GM18511 (cell line): Measurements from ENCODE around the gene TRAIP.
"Not testable (repeated sequence)": the region's sequence is repeated elsewhere in the genome, so short reads cannot be mapped to it uniquely, and the experiment has no call there.

Experiments used
- ATAC-seq: cut with Tn5 transposase; IDR thresholded peaks from one replicate; pipeline ENCODE4 v1.9.1; 2021; ENCODE audit warnings: mild to moderate bottlenecking, moderate library complexity; ENCODE audit not compliant: unreplicated experiment

TRAIP gene, protein sequence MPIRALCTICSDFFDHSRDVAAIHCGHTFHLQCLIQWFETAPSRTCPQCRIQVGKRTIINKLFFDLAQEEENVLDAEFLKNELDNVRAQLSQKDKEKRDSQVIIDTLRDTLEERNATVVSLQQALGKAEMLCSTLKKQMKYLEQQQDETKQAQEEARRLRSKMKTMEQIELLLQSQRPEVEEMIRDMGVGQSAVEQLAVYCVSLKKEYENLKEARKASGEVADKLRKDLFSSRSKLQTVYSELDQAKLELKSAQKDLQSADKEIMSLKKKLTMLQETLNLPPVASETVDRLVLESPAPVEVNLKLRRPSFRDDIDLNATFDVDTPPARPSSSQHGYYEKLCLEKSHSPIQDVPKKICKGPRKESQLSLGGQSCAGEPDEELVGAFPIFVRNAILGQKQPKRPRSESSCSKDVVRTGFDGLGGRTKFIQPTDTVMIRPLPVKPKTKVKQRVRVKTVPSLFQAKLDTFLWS

GRCh38 chr3:49856181-49857005 lies at the start of gene TRAIP:
Gene TRAIP (minus strand): TSS chr3:49856564. CDS start chr3:49856453, 111 bp downstream.
- peak; percentile 99 for ATAC-seq

DNA sequence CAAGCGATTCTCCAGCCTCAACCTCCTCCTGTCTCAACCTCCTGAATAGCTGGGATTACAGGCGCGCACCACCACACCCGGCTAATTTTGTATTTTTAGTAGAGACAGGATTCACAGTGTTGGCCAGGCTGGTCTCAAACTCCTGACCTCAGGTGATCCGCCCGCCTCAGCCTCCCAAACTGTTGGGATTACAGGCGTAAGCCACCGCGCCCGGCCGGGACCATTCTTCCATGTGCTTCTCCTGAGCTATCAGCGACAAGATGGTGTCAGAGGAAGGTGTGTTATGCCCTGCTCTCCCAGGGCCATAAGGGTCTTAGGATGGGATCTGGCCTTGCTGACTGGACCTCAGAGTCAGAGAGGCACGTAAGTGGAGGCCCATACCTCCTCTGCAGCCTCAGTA lies 48.1 kb upstream of the TRAIP start:
- ATAC-seq = not testable (repeated sequence)

- peak; percentile 77 for ATAC-seq
Measured at GRCh38 chr3:49903451-49904424, 47.4 kb upstream of the TRAIP start, which contains the start of gene MST1R. Gene MST1R (minus strand): TSS chr3:49903873. CDS start chr3:49903609, 264 bp downstream.

- ATAC-seq = no peak
Measured at GRCh38 chr3:49902511-49903345, 46.4 kb upstream of the TRAIP start.

- ATAC-seq = no peak
Measured at GRCh38 chr3:49901366-49902339, 45.3 kb upstream of the TRAIP start.

DNA sequence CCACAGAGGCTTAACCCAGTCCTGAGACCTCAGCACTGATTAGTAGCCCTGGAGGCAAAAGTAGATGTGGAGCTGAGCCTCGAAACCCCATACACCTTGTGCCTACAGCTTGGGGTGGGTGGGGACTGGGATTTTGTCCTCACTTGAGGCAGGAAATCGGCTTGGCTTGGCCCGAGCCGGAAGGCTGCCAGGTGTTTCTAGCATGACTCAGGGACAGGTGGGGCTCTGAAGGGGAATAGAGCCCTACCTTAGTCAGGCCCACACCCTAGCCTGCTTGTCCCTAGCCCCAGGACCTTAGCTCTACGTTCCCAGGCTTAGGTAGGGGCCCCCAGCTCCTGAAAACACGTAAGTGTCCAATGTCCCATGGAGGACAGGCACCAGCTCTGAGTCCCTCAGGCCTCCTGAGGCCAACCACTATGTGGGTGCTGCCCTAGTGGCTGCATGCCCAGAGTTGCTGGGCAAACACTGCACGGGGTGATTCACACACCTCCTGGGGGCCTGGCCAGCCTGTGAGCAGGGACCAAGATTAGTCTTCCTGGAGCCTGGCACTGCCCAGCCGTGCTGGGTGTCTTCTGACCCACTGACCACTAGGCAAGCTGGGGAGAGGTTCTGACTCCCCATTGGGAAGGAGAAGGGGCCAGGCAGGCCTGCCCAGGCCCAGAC lies 44.3 kb upstream of the TRAIP start:
- ATAC-seq = no peak

DNA sequence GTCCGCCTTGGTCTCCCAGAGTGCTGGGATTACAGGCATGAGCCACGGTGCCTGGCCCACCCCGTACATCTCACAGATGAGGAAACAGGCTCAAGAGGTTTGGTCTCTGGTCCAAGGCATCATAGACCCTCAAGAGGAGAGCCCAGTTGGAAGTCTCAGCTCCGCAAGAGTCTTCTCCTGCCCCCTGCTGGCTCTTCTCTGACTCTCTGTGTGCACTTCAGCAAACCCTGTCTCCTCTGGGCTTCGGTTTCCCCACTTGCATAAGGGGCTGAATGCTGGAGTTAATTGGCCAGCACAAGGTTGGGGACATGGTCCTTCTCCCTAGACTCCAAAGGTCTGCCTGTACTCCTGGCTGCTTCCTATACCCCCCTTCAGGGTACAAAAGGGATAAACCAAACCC lies 43.5 kb upstream of the TRAIP start:
- ATAC-seq = no peak

GRCh38 chr3:49898991-49899390 lies 42.6 kb upstream of the TRAIP start:
- ATAC-seq = no peak

DNA sequence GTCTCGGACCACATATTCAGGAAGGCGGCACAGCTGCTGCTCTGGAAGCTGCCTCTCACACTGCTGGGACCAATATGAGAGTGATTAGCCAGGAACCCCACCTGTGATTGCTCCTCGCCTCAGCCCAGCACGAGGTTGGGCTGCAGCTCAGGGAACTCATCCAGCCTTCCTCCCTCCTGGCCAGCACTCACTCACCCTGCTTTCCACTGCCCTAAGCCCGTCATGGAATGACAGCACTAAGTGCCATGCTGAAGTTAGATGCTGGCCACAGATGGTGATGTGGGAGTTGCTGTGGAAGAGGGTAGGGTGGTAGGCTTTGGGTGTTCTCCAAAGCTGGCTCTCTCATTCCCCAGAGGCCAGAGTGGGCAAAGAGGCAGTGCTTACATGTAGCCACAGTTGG lies 40.0 kb upstream of the TRAIP start:
- ATAC-seq = no peak

- ATAC-seq = no peak
Measured at GRCh38 chr3:49895791-49896190, 39.4 kb upstream of the TRAIP start.

DNA sequence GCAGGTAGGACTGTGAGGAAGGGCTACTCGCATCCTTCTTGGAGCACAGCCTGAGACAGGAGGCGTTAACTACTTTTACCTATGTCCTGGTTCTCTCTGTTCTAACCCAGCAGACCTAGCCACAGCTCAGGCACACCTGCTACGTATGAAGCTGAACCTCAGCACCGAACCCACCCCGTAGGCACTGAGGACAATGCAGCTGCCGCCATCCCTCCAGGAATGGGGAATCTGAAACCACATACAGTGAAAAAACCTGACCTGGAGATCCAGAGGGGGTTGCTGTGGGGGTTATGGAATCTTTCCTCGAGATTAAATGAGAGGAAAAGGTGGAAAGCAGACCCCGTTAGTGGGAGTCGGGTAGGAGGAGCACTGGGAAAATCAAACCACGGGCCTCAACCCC lies 32.9 kb upstream of the TRAIP start:
- ATAC-seq = no peak

DNA sequence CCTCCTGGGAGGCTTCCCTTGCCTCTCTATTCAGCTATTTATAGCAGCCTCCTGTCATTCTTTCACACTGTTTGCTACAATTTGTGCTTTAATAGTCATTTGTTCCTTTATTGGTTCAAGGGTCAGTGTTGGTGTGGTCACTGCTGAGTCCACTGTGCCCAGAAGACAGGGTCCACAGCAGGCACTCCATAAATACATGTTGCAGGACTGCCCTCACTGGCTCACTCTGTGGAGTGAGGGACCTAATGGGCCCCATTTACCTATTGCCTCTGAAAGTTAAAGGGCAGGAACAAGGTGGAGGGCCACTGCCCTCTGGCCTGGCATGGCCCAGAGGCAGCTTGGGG lies 30.5 kb upstream of the TRAIP start:
- no peak for ATAC-seq

GRCh38 chr3:49883998-49884397 lies 27.6 kb upstream of the TRAIP start:
- ATAC-seq = no peak

GRCh38 chr3:49882166-49882565 lies 25.8 kb upstream of the TRAIP start:
- no peak for ATAC-seq

DNA sequence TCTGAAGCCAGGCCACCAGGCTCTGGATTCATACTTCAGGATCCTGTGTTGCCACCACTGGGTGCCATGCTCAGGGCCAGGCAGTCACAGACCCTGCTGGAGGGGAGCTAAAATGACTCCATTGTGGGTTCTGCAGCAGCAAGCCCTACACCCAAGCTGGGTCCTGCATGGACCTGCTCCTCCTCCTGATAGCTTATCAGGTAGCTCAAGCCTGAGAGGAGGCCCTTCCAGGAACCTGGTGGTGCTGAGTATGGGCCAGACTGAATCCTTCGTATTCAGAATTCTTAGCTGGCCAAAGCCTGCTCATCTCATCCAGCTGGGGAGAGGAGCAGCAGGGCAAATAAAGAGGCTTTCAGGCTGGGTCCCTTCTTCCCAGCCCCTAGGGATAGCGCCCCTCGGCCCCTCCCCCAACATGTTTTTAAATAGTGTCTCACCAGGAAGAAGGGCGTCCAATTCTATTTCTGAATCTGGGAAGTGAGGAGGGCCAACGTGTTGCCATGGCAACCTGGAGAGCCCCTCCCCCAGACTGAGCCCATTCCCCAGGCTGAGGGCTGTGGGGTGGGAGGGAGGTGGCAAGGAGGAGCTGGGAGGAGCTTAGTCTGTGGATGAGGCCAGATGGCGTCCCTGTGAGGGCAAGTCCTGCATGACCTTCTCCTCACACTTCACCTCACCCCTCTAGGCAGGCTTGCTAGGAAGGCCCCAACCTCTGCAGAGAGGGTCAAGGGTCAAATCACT lies 24.4 kb upstream of the TRAIP start:
- ATAC-seq = no peak

- no peak for ATAC-seq
Measured at GRCh38 chr3:49879721-49880120, 23.4 kb upstream of the TRAIP start.

DNA sequence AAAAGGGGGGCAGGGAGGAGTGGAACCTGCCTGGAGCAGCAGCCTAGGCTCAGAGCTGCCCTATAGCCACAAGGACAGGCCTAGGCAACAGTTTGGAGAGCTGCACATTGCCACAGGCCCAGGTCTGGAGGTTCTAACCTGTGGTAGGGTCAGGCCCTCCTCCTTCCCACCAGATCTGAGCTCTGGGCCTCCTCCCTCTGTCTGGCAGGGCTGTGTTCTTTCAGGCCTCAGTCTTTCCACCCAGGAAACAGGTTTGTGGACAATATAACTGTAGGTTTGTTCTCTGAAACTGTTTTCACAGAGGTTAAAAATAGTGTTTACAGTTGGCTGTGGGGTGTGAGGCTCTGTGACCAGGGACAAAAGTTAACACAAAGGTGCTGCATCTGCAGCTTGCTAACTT lies 22.3 kb upstream of the TRAIP start:
- ATAC-seq = no peak

GRCh38 chr3:49877716-49878115 lies 21.4 kb upstream of the TRAIP start:
- ATAC-seq = no peak
